HG02973 (cell line): ENCODE measurements around the gene HEXD.
"Not testable (repeated sequence)": the region's sequence is repeated elsewhere in the genome, so short reads cannot be mapped to it uniquely, and the experiment has no call there.

Source experiments
- ATAC-seq: cut with Tn5 transposase; IDR thresholded peaks from one replicate; pipeline ENCODE4 v1.9.1; 2021; ENCODE audit warnings: moderate library complexity; ENCODE audit not compliant: unreplicated experiment

Gene HEXD

GRCh38 chr17:82418001-82418986 lies at the start of gene HEXD, which contains the start of gene OGFOD3:
HEXD (plus strand) TSS chr17:82418347; CDS start chr17:82419800, 1,453 bp downstream.
OGFOD3 (minus strand) TSS chr17:82418586; CDS start chr17:82418485, 101 bp downstream.
- ATAC-seq = peak; percentile 75

- ATAC-seq = no peak
These were observed 48.9 kb upstream of the HEXD start for GRCh38 chr17:82369211-82369610.

DNA sequence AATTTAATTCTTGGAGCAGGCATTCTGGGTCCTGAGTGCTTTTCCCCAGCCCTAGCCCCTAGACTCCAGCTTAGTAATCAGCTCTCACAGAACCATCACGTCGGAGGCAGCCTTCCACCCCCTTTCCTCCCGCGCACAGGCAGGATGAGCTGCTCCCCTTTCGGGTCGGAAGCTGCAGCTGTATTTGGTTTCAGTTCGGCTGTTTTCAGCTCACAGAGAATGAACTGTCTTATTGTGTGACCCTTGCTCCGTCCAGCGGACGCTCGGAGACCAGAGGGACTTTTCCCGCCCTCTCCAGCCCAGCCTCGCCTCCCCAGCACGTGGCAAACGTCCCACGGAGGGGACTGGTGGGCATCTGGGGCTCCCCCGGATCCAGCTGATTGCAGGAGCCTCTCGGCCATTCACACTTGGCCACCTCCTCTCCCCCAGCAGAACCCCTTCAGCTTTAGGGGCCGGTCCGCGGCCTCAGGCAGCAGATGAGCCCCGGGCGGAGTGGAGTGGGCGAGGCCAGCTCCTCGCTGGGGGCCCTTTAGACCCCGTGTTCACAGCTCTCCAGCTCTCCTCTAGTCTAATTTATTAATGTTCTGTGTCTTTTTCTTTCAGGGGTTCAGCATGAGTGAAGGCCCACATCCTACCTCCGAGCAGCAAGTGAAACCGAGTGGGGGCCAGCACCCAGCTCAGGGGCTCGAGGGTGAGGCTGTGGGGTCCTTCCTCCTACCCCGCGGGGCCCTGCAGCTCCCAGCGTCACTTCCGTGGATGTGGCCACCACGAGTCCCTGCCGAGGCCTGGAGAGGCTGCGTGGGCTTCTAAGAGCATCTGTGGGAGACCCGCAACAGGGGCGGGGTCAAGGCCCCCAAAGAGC lies 47.4 kb upstream of the HEXD start:
- no peak for ATAC-seq

DNA sequence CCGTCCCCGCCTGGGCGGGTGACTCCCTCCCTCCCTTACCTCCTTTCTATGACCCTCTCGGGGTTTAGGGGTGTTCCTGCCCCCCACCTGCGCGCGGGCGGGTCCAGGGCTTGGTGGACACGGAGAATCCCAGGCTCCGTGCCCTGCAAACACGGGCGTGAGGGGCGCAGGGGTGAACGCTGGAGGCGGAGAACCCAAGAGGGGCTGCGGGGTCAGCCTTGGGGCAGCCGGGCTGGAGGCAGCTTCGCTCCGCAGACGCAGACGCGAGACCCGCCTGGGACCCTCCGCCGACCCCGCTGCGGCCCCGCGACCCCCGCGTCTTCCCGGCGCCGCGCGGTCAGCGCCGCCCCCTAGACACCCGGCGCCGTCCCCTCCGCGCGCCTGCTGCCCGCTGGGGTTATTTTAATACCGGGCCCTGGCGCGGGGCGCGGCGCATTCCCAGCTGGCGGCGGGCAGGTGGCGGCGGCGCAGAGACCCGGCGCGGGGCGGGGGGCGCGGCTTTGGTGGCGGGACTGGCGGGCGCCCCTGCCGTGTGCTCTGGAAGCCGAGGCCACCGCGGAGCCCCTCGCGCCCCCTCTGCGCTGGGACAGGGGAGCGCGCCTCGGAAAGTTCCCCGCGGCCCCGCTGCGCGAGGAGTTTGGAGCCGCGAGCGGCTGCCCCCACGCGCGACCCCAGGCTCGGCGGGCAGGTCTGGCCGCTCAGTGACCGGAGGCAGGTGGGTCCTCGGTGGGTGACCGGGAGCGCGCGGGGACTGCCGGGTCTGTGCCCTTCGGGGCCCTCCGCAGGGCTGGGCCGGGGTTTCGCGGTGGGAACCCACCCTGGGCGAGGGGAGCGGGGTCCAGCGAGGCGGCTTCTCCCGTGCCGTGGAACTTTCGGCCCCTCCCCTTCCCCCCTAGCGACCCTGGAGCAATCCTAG lies 46.6 kb upstream of the HEXD start, which contains the start of gene UTS2R:
Gene UTS2R (plus strand): TSS at position 433 of the 916 bp plus-strand sequence. CDS start 2,560 bp downstream, outside the sequence.
- ATAC-seq = no peak

- ATAC-seq = no peak
These were observed 45.7 kb upstream of the HEXD start for GRCh38 chr17:82372249-82373071.

DNA sequence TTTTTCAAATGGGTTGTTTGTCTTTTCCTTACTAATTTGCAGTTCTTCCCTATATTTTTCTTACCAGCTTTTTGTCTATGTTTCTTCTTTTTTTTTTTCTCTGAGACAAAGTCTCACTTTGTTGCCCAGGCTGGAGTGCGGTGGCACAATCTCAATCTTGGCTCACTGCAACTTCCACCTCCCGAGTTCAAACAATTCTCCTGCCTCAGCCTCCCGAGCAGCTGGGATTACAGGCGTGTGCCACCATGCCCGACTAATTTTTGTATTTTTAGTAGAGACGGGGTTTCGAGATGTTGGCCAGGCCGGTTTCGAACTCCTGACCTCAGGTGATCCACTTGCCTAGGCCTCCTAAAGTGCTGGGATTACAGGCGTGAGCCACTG lies 45.1 kb upstream of the HEXD start:
- ATAC-seq = not testable (repeated sequence)

- no peak for ATAC-seq
These were observed 44.2 kb upstream of the HEXD start for GRCh38 chr17:82373731-82374625.

- ATAC-seq = no peak
These were observed 43.4 kb upstream of the HEXD start for GRCh38 chr17:82374626-82375331.

- no peak for ATAC-seq
These were observed 42.6 kb upstream of the HEXD start for GRCh38 chr17:82375359-82376041.

DNA sequence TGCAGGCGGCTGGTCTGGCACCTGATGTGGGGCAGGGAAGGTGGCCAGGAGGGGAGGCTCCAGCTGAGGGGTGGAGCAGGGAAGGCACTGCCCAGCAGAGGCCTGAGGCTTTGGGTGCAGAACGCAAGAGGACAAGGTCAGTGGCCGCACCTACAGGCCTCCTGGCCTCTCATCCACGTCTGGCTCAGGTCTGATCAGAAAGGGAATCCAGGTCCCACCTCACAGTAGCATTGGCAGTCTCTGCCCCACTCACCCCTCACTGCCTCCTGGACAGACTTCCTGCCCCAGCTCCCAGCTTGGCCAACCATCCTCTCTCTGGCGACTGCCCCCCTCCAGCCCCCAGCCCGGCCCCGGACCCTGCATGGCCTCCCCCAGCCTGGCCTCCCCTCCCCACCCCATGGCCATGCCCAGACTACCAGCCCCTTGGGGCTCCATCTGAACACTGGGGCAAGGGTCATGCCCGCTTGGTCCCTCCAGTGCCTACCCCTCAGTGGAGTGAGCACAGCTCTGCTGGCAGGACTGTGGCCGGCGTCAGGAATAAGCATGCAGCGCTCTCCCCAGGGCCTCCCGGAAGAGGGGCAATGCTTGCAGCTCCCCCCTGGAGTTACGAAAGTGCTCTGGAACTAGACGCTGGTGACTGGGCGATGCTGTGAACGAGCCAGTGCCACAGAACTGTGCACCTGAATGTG lies 42.0 kb upstream of the HEXD start:
- ATAC-seq = no peak

- not testable (repeated sequence) for ATAC-seq
These were observed 40.9 kb upstream of the HEXD start for GRCh38 chr17:82377294-82377693.

DNA sequence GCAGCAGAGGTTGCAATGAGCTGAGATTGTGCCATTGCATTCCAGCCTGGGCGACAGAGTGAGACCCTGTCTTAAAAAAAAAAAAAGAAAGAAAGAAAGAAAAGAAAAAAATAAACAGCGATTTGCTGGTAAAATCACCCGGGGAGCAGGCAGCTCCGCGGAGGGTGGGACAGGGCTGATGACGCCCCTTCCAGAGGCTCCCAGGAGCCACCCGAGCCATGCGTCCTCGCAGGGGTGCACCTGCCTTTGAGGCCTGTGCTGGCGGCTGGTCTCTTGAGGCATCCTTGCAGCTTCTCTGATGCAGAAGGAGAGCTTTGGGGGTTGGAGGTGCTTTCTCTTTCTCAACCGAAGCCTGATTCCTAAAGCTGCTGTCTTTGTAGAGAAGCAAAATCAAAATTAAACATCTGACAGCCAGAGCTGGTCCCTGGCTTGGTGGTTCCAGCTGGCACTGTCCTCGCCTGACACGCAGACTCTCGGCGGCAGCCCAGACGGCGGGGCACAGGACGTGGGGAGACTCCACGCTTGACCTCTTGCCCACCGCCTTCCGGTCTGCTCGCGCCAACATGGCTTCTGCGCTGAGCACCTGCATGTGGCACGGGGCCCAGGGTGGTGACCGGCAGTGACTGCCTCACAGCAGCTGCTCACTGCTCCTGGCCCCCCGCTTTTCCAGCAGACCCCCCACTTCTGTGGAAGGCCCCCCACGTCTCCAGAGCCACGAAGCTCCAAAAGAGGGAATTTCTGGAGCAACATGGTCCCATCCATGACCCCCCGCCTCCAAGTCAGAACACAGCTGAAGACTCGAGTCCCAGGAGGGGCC lies 40.0 kb upstream of the HEXD start:
- no peak for ATAC-seq

- no peak for ATAC-seq
These were observed 39.5 kb upstream of the HEXD start for GRCh38 chr17:82378741-82379021.

- no peak for ATAC-seq
These were observed 37.1 kb upstream of the HEXD start for GRCh38 chr17:82380860-82381702.

DNA sequence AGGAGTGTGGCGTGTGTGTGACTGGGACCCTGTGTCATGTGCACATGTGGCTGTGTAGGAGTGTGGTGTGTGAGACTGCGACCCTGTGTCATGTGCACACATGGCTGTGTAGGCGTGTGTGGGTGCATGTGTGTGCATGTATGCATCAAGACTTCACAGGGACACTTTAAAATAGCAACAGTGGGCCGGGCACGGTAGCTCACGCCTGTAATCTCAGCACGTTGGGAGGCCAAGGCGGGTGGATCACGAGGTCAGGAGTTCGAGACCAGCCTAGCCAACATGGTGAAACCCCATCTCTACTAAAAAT lies 36.5 kb upstream of the HEXD start:
- ATAC-seq = not testable (repeated sequence)
